H9 (cell line): Measurements from ENCODE around the gene RCSD1. TPM values are rescaled to one million over a fixed set of nuclear protein-coding genes. Genes with fewer than 3 reads are reported as not detected.

Experiments used
- DNase-seq: peaks from one replicate; pipeline ENCODE4 v3.0.0-alpha.2; 2017
- H2AFZ ChIP-seq: one replicate; pipeline ENCODE4 v1.6.1; 2013; ENCODE audit warnings: mild to moderate bottlenecking, low read length, control low read depth, moderate library complexity
- H2AK5ac ChIP-seq: 2 replicates; pipeline ENCODE4 v1.6.1; 2013; ENCODE audit warnings: low read length, control low read depth, mixed read lengths; ENCODE audit not compliant: insufficient read length
- H2BK120ac ChIP-seq: one replicate; pipeline ENCODE4 v1.6.1; 2013; ENCODE audit warnings: low read depth, mild to moderate bottlenecking, low read length, control low read depth, inconsistent platforms; ENCODE audit not compliant: poor library complexity, severe bottlenecking
- H2BK12ac ChIP-seq: 2 replicates; pipeline ENCODE4 v1.6.1; 2013; ENCODE audit warnings: low read length, control low read depth, mixed read lengths, low read depth; ENCODE audit not compliant: insufficient read length
- H2BK15ac ChIP-seq: 2 replicates; pipeline ENCODE4 v1.6.1; 2013; ENCODE audit warnings: low read depth, low read length, control low read depth
- H2BK20ac ChIP-seq: one replicate; pipeline ENCODE4 v1.6.1; 2013; ENCODE audit warnings: low read depth, mild to moderate bottlenecking, low read length, control low read depth, inconsistent platforms; ENCODE audit not compliant: poor library complexity, severe bottlenecking
- H2BK5ac ChIP-seq: 2 replicates; pipeline ENCODE4 v1.6.1; 2013; ENCODE audit warnings: low read length, control low read depth, mixed read lengths; ENCODE audit not compliant: insufficient read length
- H3K14ac ChIP-seq: 2 replicates; pipeline ENCODE4 v1.6.1; 2013; ENCODE audit warnings: low read length, control low read depth; ENCODE audit not compliant: insufficient read depth
- H3K18ac ChIP-seq: 2 replicates; pipeline ENCODE4 v1.6.1; 2013; ENCODE audit warnings: low read depth, mild to moderate bottlenecking, mixed read lengths, low read length, control low read depth; ENCODE audit not compliant: insufficient read length
- H3K23ac ChIP-seq: 2 replicates; pipeline ENCODE4 v1.6.1; 2013; ENCODE audit warnings: low read length, control low read depth, mixed read lengths, low read depth; ENCODE audit not compliant: insufficient read length
- H3K23me2 ChIP-seq: 2 replicates; pipeline ENCODE4 v1.6.1; 2013; ENCODE audit warnings: low read depth, mild to moderate bottlenecking, mixed read lengths, low read length, control low read depth; ENCODE audit not compliant: insufficient read length, poor library complexity, severe bottlenecking
- H3K27ac ChIP-seq: 2 replicates; pipeline ENCODE4 v1.5.1; 2013; ENCODE audit warnings: low read length, control low read depth, mixed read lengths, low read depth; ENCODE audit not compliant: insufficient read length
- H3K27me3 ChIP-seq: 2 replicates; pipeline ENCODE4 v1.6.1; 2013; ENCODE audit warnings: low read length, control low read depth, inconsistent platforms; ENCODE audit not compliant: insufficient read depth
- H3K4ac ChIP-seq: 2 replicates; pipeline ENCODE4 v1.6.1; 2013; ENCODE audit warnings: low read depth, mild to moderate bottlenecking, control low read depth, inconsistent platforms, low read length, moderate library complexity
- H3K4me1 ChIP-seq: 2 replicates; pipeline ENCODE4 v1.6.1; 2013; ENCODE audit warnings: low read length, control low read depth, inconsistent platforms; ENCODE audit not compliant: insufficient read depth
- H3K4me2 ChIP-seq: 2 replicates; pipeline ENCODE4 v1.6.1; 2013; ENCODE audit warnings: low read length, control low read depth, mixed read lengths; ENCODE audit not compliant: insufficient read length, insufficient read depth
- H3K56ac ChIP-seq: 2 replicates; pipeline ENCODE4 v1.6.1; 2013; ENCODE audit warnings: low read depth, mild to moderate bottlenecking, mixed read lengths, low read length, control low read depth; ENCODE audit not compliant: insufficient read length
- H3K79me1 ChIP-seq: 2 replicates; pipeline ENCODE4 v1.6.1; 2013; ENCODE audit warnings: low read depth, mild to moderate bottlenecking, moderate library complexity, low read length, control low read depth, inconsistent platforms; ENCODE audit not compliant: insufficient read depth, poor library complexity, severe bottlenecking
- H3K79me2 ChIP-seq: 2 replicates; pipeline ENCODE4 v1.6.1; 2013; ENCODE audit warnings: low read length, control low read depth, inconsistent platforms; ENCODE audit not compliant: insufficient read depth
- H3K9ac ChIP-seq: 2 replicates; pipeline ENCODE4 v1.6.1; 2013; ENCODE audit warnings: low read length, control low read depth, mixed read lengths; ENCODE audit not compliant: insufficient read length; ENCODE audit errors: extremely low read depth
- H3K9me3 ChIP-seq: one replicate; pipeline ENCODE4 v1.6.1; 2013; ENCODE audit warnings: low read depth, low read length, inconsistent platforms; ENCODE audit not compliant: control insufficient read depth
- H3T11ph ChIP-seq: one replicate; pipeline ENCODE4 v1.6.1; 2013; ENCODE audit warnings: mild to moderate bottlenecking, low read length, control low read depth, inconsistent platforms
- H4K20me1 ChIP-seq: one replicate; pipeline ENCODE4 v1.6.1; 2013; ENCODE audit not compliant: control insufficient read depth, insufficient read length, insufficient read depth
- H4K5ac ChIP-seq: 2 replicates; pipeline ENCODE4 v1.6.1; 2013; ENCODE audit warnings: low read depth, mild to moderate bottlenecking, mixed read lengths, low read length, control low read depth; ENCODE audit not compliant: insufficient read length
- H4K8ac ChIP-seq: replicated peaks from 2 replicates; pipeline ENCODE4 v1.6.1; 2013; ENCODE audit warnings: low read length, control low read depth, mixed read lengths, low read depth; ENCODE audit not compliant: insufficient read length
- H4K91ac ChIP-seq: 2 replicates; pipeline ENCODE4 v1.6.1; 2013; ENCODE audit warnings: low read depth, mild to moderate bottlenecking, moderate library complexity, mixed read lengths, low read length, control low read depth; ENCODE audit not compliant: insufficient read length
- H3K27ac Mint-ChIP-seq, 3 experiments: 2 replicates in 2 of 3; 3 replicates in 1 of 3; pipeline ENCODE4 v1.8.0; 2020 to 2021; ENCODE audit warnings: mixed read lengths in 3 of 3, mild to moderate bottlenecking in 1 of 3, moderate library complexity in 1 of 3
- H3K27me3 Mint-ChIP-seq: 2 replicates; pipeline ENCODE4 v1.8.0; 2021; ENCODE audit warnings: low read depth, mild to moderate bottlenecking, moderate library complexity, mixed read lengths
- H3K36me3 Mint-ChIP-seq, 3 experiments: 2 replicates in 2 of 3; 3 replicates in 1 of 3; pipeline ENCODE4 v1.8.0; 2020 to 2021; ENCODE audit warnings: low read depth in 3 of 3, mixed read lengths in 3 of 3; ENCODE audit not compliant: insufficient read depth in 1 of 3
- H3K4me1 Mint-ChIP-seq, 2 experiments: 2 replicates each; pipeline ENCODE4 v1.8.0; 2020; ENCODE audit warnings: mixed read lengths in 2 of 2
- H3K4me3 Mint-ChIP-seq, 2 experiments: 2 replicates in 1 of 2; 3 replicates in 1 of 2; pipeline ENCODE4 v1.8.0; 2020 to 2021; ENCODE audit warnings: mild to moderate bottlenecking in 2 of 2, mixed read lengths in 2 of 2, moderate library complexity in 1 of 2
- H3K9me3 Mint-ChIP-seq, 2 experiments: 2 replicates in 1 of 2; 3 replicates in 1 of 2; pipeline ENCODE4 v1.8.0; 2020; ENCODE audit warnings: mild to moderate bottlenecking in 2 of 2, mixed read lengths in 2 of 2, moderate library complexity in 1 of 2
- WGBS: extraction: QIAGEN DNeasy Blood & Tissue Kit; methylation state at CpG from one replicate; pipeline ENCODE4 v1.1.7; 2013; ENCODE audit warnings: missing lambda C conversion rate, low lambda C conversion rate, mixed read lengths; ENCODE audit not compliant: insufficient read length; ENCODE audit errors: extremely low coverage; 5-methylcytosine and 5-hydroxymethylcytosine counted together
- total RNA-seq: library from RNA; stranded (reverse); gene quantifications from 2 replicates; pipeline ENCODE4 v1.2.1, GENCODE V29; 2021
- TF ChIP-seq, protein P1 (sequence below): fragments of 200-600 bp; sonication (generic); conservative IDR thresholded peaks from 3 replicates; pipeline ENCODE4 v1.8.0; 2021; ENCODE audit warnings: antibody characterized with exemption, mild to moderate bottlenecking

The RCSD1 gene
- total RNA-seq, 1 experiment from 2014 or later: 0.13 TPM

- Histone ChIP-seq H4K91ac (no peak overlapping the region), H2BK20ac (no peak overlapping the region), H3K18ac (no peak overlapping the region), H3K79me1 (no peaks in the 10 kb centered on the region), H2BK120ac (no peak overlapping the region), H3K9me3 (no peaks in the 10 kb centered on the region), H3K27ac (no peak overlapping the region), H3K23me2 (no peaks in the 10 kb centered on the region), H3K9ac (no peak overlapping the region), H3T11ph (no peak overlapping the region), H2BK15ac (no peak overlapping the region), H3K79me2 (no peaks in the 10 kb centered on the region), H4K8ac (no peak overlapping the region), H3K27me3 (no peaks in the 10 kb centered on the region), H4K20me1 (no peaks in the 10 kb centered on the region), H2BK5ac (no peak overlapping the region), H2AFZ (no peak overlapping the region), H3K56ac (no peak overlapping the region), H3K23ac (no peak overlapping the region), H4K5ac (no peak overlapping the region), H3K14ac (no peak overlapping the region), H3K4me1 (no peaks in the 10 kb centered on the region), H3K4me2 (no peak overlapping the region), H2AK5ac (no peak overlapping the region), H2BK12ac (no peak overlapping the region), H3K4ac (no peak overlapping the region)
- DNase-seq: no peak
- no peaks in the 10 kb centered on the region for H3K9me3 Mint-ChIP-seq
- no peak overlapping the region; a peak in 1 of 7 replicates for H3K27ac Mint-ChIP-seq
- H3K27me3 Mint-ChIP-seq: peaks cover 9% of the 10 kb centered on the region
- no peak overlapping the region for H3K4me3 Mint-ChIP-seq
- TF ChIP-seq, protein P1, sequence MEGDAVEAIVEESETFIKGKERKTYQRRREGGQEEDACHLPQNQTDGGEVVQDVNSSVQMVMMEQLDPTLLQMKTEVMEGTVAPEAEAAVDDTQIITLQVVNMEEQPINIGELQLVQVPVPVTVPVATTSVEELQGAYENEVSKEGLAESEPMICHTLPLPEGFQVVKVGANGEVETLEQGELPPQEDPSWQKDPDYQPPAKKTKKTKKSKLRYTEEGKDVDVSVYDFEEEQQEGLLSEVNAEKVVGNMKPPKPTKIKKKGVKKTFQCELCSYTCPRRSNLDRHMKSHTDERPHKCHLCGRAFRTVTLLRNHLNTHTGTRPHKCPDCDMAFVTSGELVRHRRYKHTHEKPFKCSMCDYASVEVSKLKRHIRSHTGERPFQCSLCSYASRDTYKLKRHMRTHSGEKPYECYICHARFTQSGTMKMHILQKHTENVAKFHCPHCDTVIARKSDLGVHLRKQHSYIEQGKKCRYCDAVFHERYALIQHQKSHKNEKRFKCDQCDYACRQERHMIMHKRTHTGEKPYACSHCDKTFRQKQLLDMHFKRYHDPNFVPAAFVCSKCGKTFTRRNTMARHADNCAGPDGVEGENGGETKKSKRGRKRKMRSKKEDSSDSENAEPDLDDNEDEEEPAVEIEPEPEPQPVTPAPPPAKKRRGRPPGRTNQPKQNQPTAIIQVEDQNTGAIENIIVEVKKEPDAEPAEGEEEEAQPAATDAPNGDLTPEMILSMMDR: no peak
- no peaks in the 10 kb centered on the region for H3K36me3 Mint-ChIP-seq
- peaks cover 17 to 22% of the 10 kb centered on the region in 2 experiments for H3K4me1 Mint-ChIP-seq
- no CpG with 5 or more reads among the region's 4 CpGs for WGBS
Measured at GRCh38 chr1:167698313-167698712, 68.3 kb downstream of the RCSD1 start.
